Measurements from ENCODE around the gene PCNX2.

- TF ChIP-seq TBP (IDR thresholded peaks at IDR 0.05; ENCODE audit: low read depth, low read length) (no peak), POLR2AphosphoS5 (IDR thresholded peaks at IDR 0.05; ENCODE audit: low read depth, low read length) (no peak), YY1 (IDR thresholded peaks at IDR 0.05; ENCODE audit: low read depth, low read length) (no peak), TAF1 (IDR thresholded peaks at IDR 0.05; ENCODE audit: low read depth, low read length) (no peak), JUN (IDR thresholded peaks at IDR 0.05; ENCODE audit: low read depth, low read length) (no peak), TCF12 (IDR thresholded peaks at IDR 0.05; ENCODE audit: low read depth, low read length) (no peak), RBBP5 (IDR thresholded peaks at IDR 0.05; ENCODE audit: borderline replicate concordance, low read depth, low read length) (no peak), GTF2F1 (IDR thresholded peaks at IDR 0.05; ENCODE audit: borderline replicate concordance, low read depth, low read length) (no peak)
- TF ChIP-seq, protein P1, sequence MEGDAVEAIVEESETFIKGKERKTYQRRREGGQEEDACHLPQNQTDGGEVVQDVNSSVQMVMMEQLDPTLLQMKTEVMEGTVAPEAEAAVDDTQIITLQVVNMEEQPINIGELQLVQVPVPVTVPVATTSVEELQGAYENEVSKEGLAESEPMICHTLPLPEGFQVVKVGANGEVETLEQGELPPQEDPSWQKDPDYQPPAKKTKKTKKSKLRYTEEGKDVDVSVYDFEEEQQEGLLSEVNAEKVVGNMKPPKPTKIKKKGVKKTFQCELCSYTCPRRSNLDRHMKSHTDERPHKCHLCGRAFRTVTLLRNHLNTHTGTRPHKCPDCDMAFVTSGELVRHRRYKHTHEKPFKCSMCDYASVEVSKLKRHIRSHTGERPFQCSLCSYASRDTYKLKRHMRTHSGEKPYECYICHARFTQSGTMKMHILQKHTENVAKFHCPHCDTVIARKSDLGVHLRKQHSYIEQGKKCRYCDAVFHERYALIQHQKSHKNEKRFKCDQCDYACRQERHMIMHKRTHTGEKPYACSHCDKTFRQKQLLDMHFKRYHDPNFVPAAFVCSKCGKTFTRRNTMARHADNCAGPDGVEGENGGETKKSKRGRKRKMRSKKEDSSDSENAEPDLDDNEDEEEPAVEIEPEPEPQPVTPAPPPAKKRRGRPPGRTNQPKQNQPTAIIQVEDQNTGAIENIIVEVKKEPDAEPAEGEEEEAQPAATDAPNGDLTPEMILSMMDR (IDR thresholded peaks at IDR 0.05; ENCODE audit: control extremely low read depth in 1 of 3, insufficient read depth in 1 of 3, low read depth in 1 of 3, low read length in 3 of 3), result no peak
Observed at GRCh38 chr1:232988572-232989040, 306.9 kb downstream of the PCNX2 start.
